Esophagus squamous epithelium (tissue), 5 donors: ENCODE measurements around the gene RELL1. TPM values are rescaled to one million over a fixed set of nuclear protein-coding genes. Genes with fewer than 3 reads are reported as not detected.

Source experiments
- DNase-seq: peaks from one replicate; lab custom pipeline; 2025; lab: John Stamatoyannopoulos, UW
- H3K27ac ChIP-seq, 4 donors: fragments of 200-600 bp; sonication (generic); one replicate each; pipeline ENCODE4 v1.5.1; 2016 to 2019; ENCODE audit warnings: mild to moderate bottlenecking in 1 of 4
- H3K27me3 ChIP-seq, 4 donors: fragments of 200-600 bp; sonication (generic); 1 replicate in 3 of 4; 2 replicates in 1 of 4; pipeline versions ENCODE4 v1.5.1 to v1.6.0; 2017 to 2021; ENCODE audit warnings: antibody characterized with exemption in 1 of 4
- H3K36me3 ChIP-seq, 3 donors: fragments of 200-600 bp; sonication (generic); one replicate each; pipeline ENCODE4 v1.5.1; 2016 to 2019
- H3K4me1 ChIP-seq, 3 donors: fragments of 200-600 bp; sonication (generic); one replicate each; pipeline ENCODE4 v1.5.1; 2017 to 2019
- H3K4me3 ChIP-seq, 4 donors: fragments of 200-600 bp; sonication (generic); 1 replicate in 3 of 4; 2 replicates in 1 of 4; pipeline ENCODE4 v1.5.1; 2016 to 2019; ENCODE audit warnings: mild to moderate bottlenecking in 2 of 4, moderate library complexity in 1 of 4
- H3K9me3 ChIP-seq, 3 donors: fragments of 200-600 bp; sonication (generic); one replicate each; pipeline ENCODE4 v1.5.1; 2016 to 2019
- POLR2A ChIP-seq, 4 donors: fragments of 450-650 bp; IDR thresholded peaks; one replicate each; pipeline ENCODE4 v1.6.1; 2017; ENCODE audit warnings: antibody characterized with exemption in 4 of 4, mild to moderate bottlenecking in 4 of 4, moderate library complexity in 3 of 4
- WGBS, 2 donors: methylation state at CpG; one replicate each; pipeline ENCODE4 v1.1.5; 2018; 5-methylcytosine and 5-hydroxymethylcytosine counted together
- intact Hi-C: fragments of 100-400 bp; cut with DNase I; formaldehyde crosslinking; loops from one replicate; pipeline ENCODE4 v1.15.0; 2022
- total RNA-seq, 4 donors: library from RNA; depleted of rRNA; stranded (reverse); fragments of >200 nt; gene quantifications; one replicate each; pipeline ENCODE4 v1.1.0, GENCODE V29; 2016
- TF ChIP-seq, protein P1 (sequence below), 6 experiments: fragments of 450-650 bp in 4 of 6; fragments of 200-600 bp in 2 of 6; sonication (generic) in 2 of 6; IDR thresholded peaks; one replicate each; pipeline ENCODE4 v1.5.1; 2016 to 2019; ENCODE audit warnings: antibody characterized with exemption in 6 of 6, mild to moderate bottlenecking in 4 of 6, moderate library complexity in 4 of 6
- donor health status: DM: yes; HTN: yes; CAD: no.

The RELL1 gene
- total RNA-seq, 4 donors from 2014 or later, result 20.3 to 49.0 (median 32.6) TPM

DNA sequence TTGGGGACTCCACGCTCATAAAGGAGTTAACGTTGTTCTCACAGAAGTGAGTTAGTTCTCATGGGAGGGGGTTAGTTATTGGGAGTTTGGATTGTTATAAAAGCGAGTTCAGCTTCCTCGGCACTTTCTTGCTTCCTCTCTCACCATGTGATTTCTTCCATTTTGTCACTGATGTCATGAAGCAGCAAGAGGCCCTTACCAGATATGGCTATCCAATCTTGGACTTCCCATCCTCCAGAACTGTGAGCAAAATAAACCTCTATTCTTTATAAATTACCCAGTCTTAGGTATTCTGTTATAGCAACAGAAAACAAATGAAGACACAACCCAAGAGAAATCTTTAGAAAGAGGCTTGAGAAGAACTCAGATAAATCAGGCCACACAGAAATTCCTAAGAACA is 29.5 kb downstream of the RELL1 start:
- 89 to 95% methylated on average over 4 of the region's 4 CpGs for WGBS, 2 donors
- H3K9me3 ChIP-seq, result peaks cover 0 to 7% (median 0%) of the 10 kb centered on the region in 3 donors
- H3K4me1 ChIP-seq, result peaks cover 0 to 17% (median 5%) of the 10 kb centered on the region in 3 donors
- H3K4me3 ChIP-seq, result no peak overlapping the region
- peaks cover 0 to 17% (median 0%) of the 10 kb centered on the region in 3 donors for H3K36me3 ChIP-seq
- H3K27ac ChIP-seq, result no peak overlapping the region
- no peak for DNase-seq
- H3K27me3 ChIP-seq, result no peaks in the 10 kb centered on the region
- TF ChIP-seq, protein P1, sequence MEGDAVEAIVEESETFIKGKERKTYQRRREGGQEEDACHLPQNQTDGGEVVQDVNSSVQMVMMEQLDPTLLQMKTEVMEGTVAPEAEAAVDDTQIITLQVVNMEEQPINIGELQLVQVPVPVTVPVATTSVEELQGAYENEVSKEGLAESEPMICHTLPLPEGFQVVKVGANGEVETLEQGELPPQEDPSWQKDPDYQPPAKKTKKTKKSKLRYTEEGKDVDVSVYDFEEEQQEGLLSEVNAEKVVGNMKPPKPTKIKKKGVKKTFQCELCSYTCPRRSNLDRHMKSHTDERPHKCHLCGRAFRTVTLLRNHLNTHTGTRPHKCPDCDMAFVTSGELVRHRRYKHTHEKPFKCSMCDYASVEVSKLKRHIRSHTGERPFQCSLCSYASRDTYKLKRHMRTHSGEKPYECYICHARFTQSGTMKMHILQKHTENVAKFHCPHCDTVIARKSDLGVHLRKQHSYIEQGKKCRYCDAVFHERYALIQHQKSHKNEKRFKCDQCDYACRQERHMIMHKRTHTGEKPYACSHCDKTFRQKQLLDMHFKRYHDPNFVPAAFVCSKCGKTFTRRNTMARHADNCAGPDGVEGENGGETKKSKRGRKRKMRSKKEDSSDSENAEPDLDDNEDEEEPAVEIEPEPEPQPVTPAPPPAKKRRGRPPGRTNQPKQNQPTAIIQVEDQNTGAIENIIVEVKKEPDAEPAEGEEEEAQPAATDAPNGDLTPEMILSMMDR (IDR thresholded peaks at IDR 0.05), result no peak
- TF ChIP-seq POLR2A (IDR thresholded peaks at IDR 0.05), result no peak
- intact Hi-C loops, result no loop called here

DNA sequence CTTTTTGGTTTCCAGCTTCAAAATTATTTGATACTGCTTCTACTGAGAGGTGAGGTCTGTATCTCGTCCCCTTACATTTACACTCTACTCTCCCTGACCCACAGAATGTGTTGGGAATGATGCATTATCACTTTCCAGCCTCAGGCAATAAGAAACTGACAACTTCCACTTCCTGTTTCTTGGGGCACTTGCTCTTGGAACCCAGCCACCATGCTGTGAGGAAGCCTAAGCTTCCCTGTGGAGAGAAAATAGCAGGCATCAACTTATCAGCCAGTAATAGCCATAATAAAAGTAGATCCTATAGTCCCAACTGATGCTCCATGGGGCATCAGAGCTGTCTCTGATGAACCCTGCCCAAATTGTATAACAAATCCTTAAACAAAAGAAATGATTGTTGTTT is 32.6 kb downstream of the RELL1 start:
- peaks cover 0 to 22% (median 0%) of the 10 kb centered on the region in 3 donors for H3K36me3 ChIP-seq

DNA sequence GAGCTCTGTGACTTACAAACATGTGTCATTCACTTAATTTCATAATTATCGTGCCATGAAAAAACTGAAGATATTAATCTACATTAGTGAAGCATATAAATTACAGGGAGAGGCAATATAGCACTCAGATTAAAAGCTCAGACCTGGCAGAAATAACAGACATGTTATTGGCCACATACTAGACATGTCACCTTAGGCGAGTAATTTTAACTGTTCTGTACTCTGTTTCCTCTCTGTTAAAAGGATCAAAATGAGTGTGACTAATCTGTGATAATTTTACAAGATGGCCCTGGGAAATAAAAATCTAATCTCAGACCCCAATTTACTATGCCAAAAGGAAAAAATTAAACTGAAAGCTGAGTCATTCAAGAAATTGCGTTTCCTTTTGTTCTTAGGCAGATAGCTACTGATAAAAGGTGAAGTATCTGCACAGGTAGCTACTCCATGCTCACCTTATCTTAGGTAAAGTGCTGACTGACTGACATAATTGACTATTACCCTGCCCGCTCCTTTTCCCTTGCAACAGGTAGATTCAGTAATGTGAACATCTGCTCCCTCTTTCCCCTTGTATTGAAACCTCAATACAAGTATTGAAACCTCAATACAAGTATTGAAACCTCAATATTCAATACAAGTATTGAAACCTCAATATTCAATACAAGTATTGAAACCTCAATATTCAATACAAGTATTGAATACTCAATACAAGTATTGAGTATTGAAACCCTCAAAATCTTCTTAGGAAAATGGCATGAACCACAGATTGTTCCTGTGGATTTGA is 33.2 kb downstream of the RELL1 start:
- no peak for DNase-seq
- Histone ChIP-seq H3K27me3 (no peaks in the 10 kb centered on the region), H3K36me3 (peaks cover 0 to 28% (median 4%) of the 10 kb centered on the region in 3 donors), H3K4me1 (peaks cover 0 to 10% (median 8%) of the 10 kb centered on the region in 3 donors), H3K9me3 (peaks cover 0 to 7% (median 0%) of the 10 kb centered on the region in 3 donors), H3K4me3 (no peak overlapping the region), H3K27ac (no peak overlapping the region)
- TF ChIP-seq, protein P1 (IDR thresholded peaks at IDR 0.05), result no peak
- TF ChIP-seq POLR2A (IDR thresholded peaks at IDR 0.05), result no peak
- intact Hi-C loops, result no loop called here
- 71 to 79% methylated on average over 4 of the region's 4 CpGs for WGBS, 2 donors

More for the DNA sequence above, 32.6 kb downstream of the RELL1 start:
- Histone ChIP-seq H3K4me1 (peaks cover 0 to 3% (median 1%) of the 10 kb centered on the region in 3 donors), H3K4me3 (no peak overlapping the region), H3K9me3 (peaks cover 0 to 7% (median 0%) of the 10 kb centered on the region in 3 donors), H3K27ac (no peak overlapping the region), H3K27me3 (no peaks in the 10 kb centered on the region)
- no peak for DNase-seq
- 67 to 70% methylated on average over 1 of the region's 1 CpG for WGBS, 2 donors
- intact Hi-C loops, result no loop called here
- TF ChIP-seq, protein P1 (IDR thresholded peaks at IDR 0.05), result no peak
- no peak for TF ChIP-seq POLR2A (IDR thresholded peaks at IDR 0.05)

DNA sequence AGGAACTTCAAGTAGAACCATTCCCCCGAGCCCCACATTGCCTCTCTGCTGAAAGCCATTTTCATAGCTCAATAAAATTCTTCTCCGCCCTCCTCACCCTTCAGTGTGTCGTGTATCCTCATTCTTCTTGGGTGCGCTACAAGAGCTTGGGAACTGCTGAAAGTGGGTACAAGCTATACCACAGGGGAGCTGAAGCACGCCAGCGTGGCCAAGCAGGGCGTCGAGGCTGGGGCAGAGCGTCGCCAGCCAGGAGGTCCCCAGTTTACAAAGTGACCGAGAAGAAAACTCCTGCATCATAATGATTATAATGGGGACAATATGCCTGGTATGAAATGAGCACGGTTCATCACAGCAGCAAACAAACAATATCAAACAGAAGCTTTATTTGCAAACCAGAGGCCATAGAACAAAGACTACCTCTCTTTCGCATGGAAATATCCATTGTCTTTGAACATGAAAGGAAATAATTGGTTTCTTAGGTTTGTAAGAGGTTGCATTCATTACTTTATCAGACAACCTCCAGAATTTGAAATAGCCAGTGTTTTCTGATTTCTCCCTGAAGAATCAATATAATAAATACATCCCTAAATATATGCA is 34.3 kb downstream of the RELL1 start:
- TF ChIP-seq, protein P1 (IDR thresholded peaks at IDR 0.05), result no peak
- TF ChIP-seq POLR2A (IDR thresholded peaks at IDR 0.05), result no peak
- no peak overlapping the region for H3K27ac ChIP-seq
- peaks cover 0 to 11% (median 8%) of the 10 kb centered on the region in 3 donors for H3K4me1 ChIP-seq
- no peak overlapping the region for H3K4me3 ChIP-seq
- no peak for DNase-seq
- intact Hi-C loops, result no loop called here
- no peaks in the 10 kb centered on the region for H3K27me3 ChIP-seq
- 93 to 94% methylated on average over 12 to 13 of the region's 13 CpGs for WGBS, 2 donors
- peaks cover 0 to 7% (median 0%) of the 10 kb centered on the region in 3 donors for H3K9me3 ChIP-seq
- peaks cover 0 to 31% (median 4%) of the 10 kb centered on the region in 3 donors for H3K36me3 ChIP-seq

DNA sequence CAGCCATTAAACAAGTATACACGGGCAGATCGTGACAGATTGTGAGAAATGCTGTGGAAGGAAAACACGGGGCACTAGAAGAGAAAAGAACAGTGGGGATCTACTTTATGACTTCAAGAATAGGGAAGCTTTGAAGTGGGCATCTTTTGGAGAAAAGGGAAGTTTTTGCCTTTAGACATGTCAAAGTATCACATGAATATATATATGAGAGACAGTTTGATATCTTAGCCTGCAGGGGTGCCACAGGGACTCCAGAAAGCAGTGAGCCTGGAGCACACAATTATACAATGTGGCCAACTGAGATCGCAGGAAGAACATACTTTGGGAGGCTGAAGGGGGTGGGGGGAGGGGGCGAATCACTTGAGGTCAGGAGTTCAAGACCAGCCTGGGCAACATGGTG is 35.7 kb downstream of the RELL1 start:
- WGBS, 2 donors, result 89 to 95% methylated on average over 3 to 5 of the region's 5 CpGs
- peaks cover 0 to 11% (median 8%) of the 10 kb centered on the region in 3 donors for H3K4me1 ChIP-seq
- no peak for DNase-seq
- TF ChIP-seq POLR2A (IDR thresholded peaks at IDR 0.05), result no peak
- TF ChIP-seq, protein P1 (IDR thresholded peaks at IDR 0.05), result no peak
- H3K27me3 ChIP-seq, result no peaks in the 10 kb centered on the region
- intact Hi-C loops, result no loop called here
- no peak overlapping the region for H3K4me3 ChIP-seq
- H3K27ac ChIP-seq, result no peak overlapping the region
- peaks cover 0 to 36% (median 4%) of the 10 kb centered on the region in 3 donors for H3K36me3 ChIP-seq
- H3K9me3 ChIP-seq, result no peaks in the 10 kb centered on the region
